T-cell (primary cell): ENCODE results near the gene SNPH. TPM values are rescaled to one million over a fixed set of nuclear protein-coding genes. Genes with fewer than 3 reads are reported as not detected.

Experiments used
- ATAC-seq, 4 experiments: fragments of 200-7000 bp in 3 of 4; fragments of 150-1000 bp in 1 of 4; cut with Tn5 transposase; replicated peaks in 1 of 4; 1 replicate in 3 of 4; 2 replicates in 1 of 4; pipeline ENCODE4 v1.10.0; 2021; ENCODE audit warnings: moderate library complexity in 3 of 4, mild to moderate bottlenecking in 2 of 4, moderate number of reproducible peaks in 1 of 4
- CTCF ChIA-PET, 2 donors: fragments of 300-600 bp; sonication (Branson Sonifier 250); formaldehyde crosslinking; loops; one replicate each; lab custom pipeline; 2022; ENCODE audit warnings: antibody characterized with exemption in 2 of 2; lab: Charles Lee
- POLR2A ChIA-PET, 2 donors: fragments of 300-600 bp; sonication (Branson Sonifier 250); formaldehyde crosslinking; loops; one replicate each; lab custom pipeline; 2022; ENCODE audit warnings: antibody characterized with exemption in 2 of 2; lab: Charles Lee
- DNase-seq, 35 experiments: peaks; one replicate each; pipeline versions ENCODE4 v3.0.0 to v3.0.0-alpha.2; 2013 to 2023
- H3K27ac ChIP-seq: one replicate; pipeline ENCODE4 v1.5.1; 2013; ENCODE audit warnings: low read length
- H3K27me3 ChIP-seq, 2 experiments: replicated peaks in 1 of 2; 1 replicate in 1 of 2; 2 replicates in 1 of 2; pipeline versions ENCODE4 v1.6.1 to v1.7.0; 2013; ENCODE audit warnings: low read length in 1 of 2, mixed read lengths in 1 of 2; ENCODE audit not compliant: control insufficient read depth in 2 of 2, insufficient read depth in 2 of 2; ENCODE audit errors: extremely low read depth in 1 of 2
- H3K36me3 ChIP-seq, 2 donors: 1 replicate in 1 of 2; 2 replicates in 1 of 2; pipeline versions ENCODE4 v1.6.1 to v1.7.0; 2013; ENCODE audit warnings: low read length in 1 of 2; ENCODE audit not compliant: control insufficient read depth in 2 of 2, insufficient read depth in 1 of 2; ENCODE audit errors: extremely low read depth in 1 of 2
- H3K4me1 ChIP-seq, 2 experiments: 1 replicate in 1 of 2; 2 replicates in 1 of 2; pipeline versions ENCODE4 v1.6.1 to v1.7.0; 2013; ENCODE audit warnings: low read length in 2 of 2, mixed read lengths in 1 of 2; ENCODE audit not compliant: insufficient read depth in 2 of 2, control insufficient read depth in 1 of 2; ENCODE audit errors: extremely low read depth in 1 of 2
- H3K4me3 ChIP-seq, 2 donors: 1 replicate in 1 of 2; 2 replicates in 1 of 2; pipeline versions ENCODE4 v1.5.1 to v1.7.0; 2013; ENCODE audit warnings: mild to moderate bottlenecking in 2 of 2, low read length in 1 of 2, moderate library complexity in 1 of 2; ENCODE audit not compliant: control insufficient read depth in 1 of 2; ENCODE audit errors: extremely low read depth in 1 of 2
- H3K9me3 ChIP-seq: 2 replicates; pipeline ENCODE4 v1.7.0; 2013
- H3K27ac Mint-ChIP-seq, 2 donors: one replicate each; pipeline ENCODE4 v1.8.0; 2020 to 2021; ENCODE audit warnings: mild to moderate bottlenecking in 2 of 2, mixed read lengths in 2 of 2
- H3K27me3 Mint-ChIP-seq, 2 donors: one replicate each; pipeline ENCODE4 v1.8.0; 2021 to 2022; ENCODE audit warnings: mixed read lengths in 2 of 2
- H3K36me3 Mint-ChIP-seq: one replicate; pipeline ENCODE4 v1.8.0; 2021; ENCODE audit warnings: mixed read lengths
- H3K4me1 Mint-ChIP-seq, 3 donors: one replicate each; pipeline ENCODE4 v1.8.0; 2020 to 2022; ENCODE audit warnings: mixed read lengths in 3 of 3, mild to moderate bottlenecking in 1 of 3
- H3K4me3 Mint-ChIP-seq, 3 donors: one replicate each; pipeline ENCODE4 v1.8.0; 2020 to 2022; ENCODE audit warnings: mild to moderate bottlenecking in 3 of 3, mixed read lengths in 3 of 3, moderate library complexity in 3 of 3
- H3K9me3 Mint-ChIP-seq, 3 donors: one replicate each; pipeline ENCODE4 v1.8.0; 2020 to 2022; ENCODE audit warnings: mixed read lengths in 3 of 3
- WGBS: methylation state at CpG from one replicate; pipeline ENCODE4 v1.1.5; 2013; ENCODE audit warnings: missing lambda C conversion rate; ENCODE audit not compliant: insufficient coverage; 5-methylcytosine and 5-hydroxymethylcytosine counted together
- total RNA-seq, 35 experiments: library from RNA in 6 of 35; stranded (reverse) in 6 of 35; fragments of 120-200 nt in 1 of 35; gene quantifications; one replicate each; pipeline versions ENCODE4 v1.2.1 to v1.2.4 and lab custom pipeline; 2013 to 2026

SNPH gene
- total RNA-seq, 5 donors from 2014 or later (not counting 1 experiment from before 2014, with no cell fraction given) = 12.9 to 29.8 (median 23.4) TPM

DNA sequence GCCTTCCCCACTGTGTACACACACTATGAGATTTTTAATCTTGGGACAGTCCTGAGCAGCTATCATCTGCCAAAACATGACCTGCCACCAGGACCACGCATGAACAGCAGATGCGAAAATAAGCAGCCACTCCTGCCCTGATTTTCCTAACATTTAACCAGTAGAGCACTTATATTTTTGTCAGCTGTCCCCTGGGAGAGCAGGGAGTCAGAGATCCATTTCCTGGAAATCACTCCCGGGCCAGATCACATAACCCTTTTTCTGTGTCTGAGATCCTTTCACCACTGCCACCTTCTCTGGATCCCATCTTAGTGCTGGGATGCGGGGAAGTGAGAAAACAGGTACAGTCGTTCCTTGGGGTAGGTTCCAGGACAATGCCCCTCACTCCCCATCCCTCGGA, 57.2 kb downstream of the SNPH start:
- POLR2A ChIA-PET = interaction anchor here in 1 of 2 donors (1.0 kb wide), 1 partner anchor 64 kb away, joined by 3 read pairs; no protein-coding TSS in a partner anchor
- Mint-ChIP-seq H3K4me3 (no peak overlapping the region), H3K9me3 (no peaks in the 10 kb centered on the region), H3K4me1 (peaks cover 0 to 7% (median 4%) of the 10 kb centered on the region in 3 donors), H3K27ac (no peak overlapping the region), H3K36me3 (no peaks in the 10 kb centered on the region), H3K27me3 (no peaks in the 10 kb centered on the region)
- DNase-seq = no peak
- H3K4me1 ChIP-seq = peaks cover 15 to 33% of the 10 kb centered on the region in 2 experiments
- H3K4me3 ChIP-seq = no peak overlapping the region
- WGBS = 92% methylated on average over 2 of the region's 6 CpGs
- no peaks in the 10 kb centered on the region for H3K9me3 ChIP-seq
- no peak overlapping the region for H3K27ac ChIP-seq
- CTCF ChIA-PET = interaction anchor here in 1 of 2 donors (0.7 kb wide), 1 partner anchor 181 kb away, joined by 4 read pairs; no protein-coding TSS in a partner anchor
- ATAC-seq = no peak
- peaks cover 0 to 2% of the 10 kb centered on the region in 2 experiments for H3K27me3 ChIP-seq
- H3K36me3 ChIP-seq = no peaks in the 10 kb centered on the region

GRCh38 chr20:1323830-1324597, 57.9 kb downstream of the SNPH start:
- H3K27ac ChIP-seq = peak overlapping the region; percentile 95
- ChIA-PET CTCF (interaction anchor here (0.5 to 2.0 kb wide), 4 partner anchors 8 to 499 kb away, joined by 3 to 7 read pairs (median 6); no protein-coding TSS in a partner anchor), POLR2A (interaction anchor here in 1 of 2 donors (0.5 kb wide), 1 partner anchor 57 kb away, joined by 3 read pairs; no protein-coding TSS in a partner anchor)
- peak overlapping the region in 1 of 3 donors; percentile 2 for H3K4me3 Mint-ChIP-seq
- DNase-seq (no peak), ATAC-seq (no peak)
- H3K9me3 Mint-ChIP-seq = no peaks in the 10 kb centered on the region
- peaks cover 0 to 2% of the 10 kb centered on the region in 2 experiments for H3K27me3 ChIP-seq
- H3K36me3 Mint-ChIP-seq = no peaks in the 10 kb centered on the region
- WGBS = 93% methylated on average over 4 of the region's 12 CpGs
- no peak overlapping the region for H3K4me3 ChIP-seq
- no peaks in the 10 kb centered on the region for H3K27me3 Mint-ChIP-seq
- H3K27ac Mint-ChIP-seq = peak overlapping the region in 1 of 2 donors; percentile 59
- H3K36me3 ChIP-seq = peaks cover 0 to 5% of the 10 kb centered on the region in 2 donors
- no peaks in the 10 kb centered on the region for H3K9me3 ChIP-seq
- H3K4me1 Mint-ChIP-seq = peaks cover 0 to 12% (median 10%) of the 10 kb centered on the region in 3 donors
- peaks cover 15 to 39% of the 10 kb centered on the region in 2 experiments for H3K4me1 ChIP-seq

- peak in 2 of 35 experiments; percentile 40 to 48 for DNase-seq
- ATAC-seq = no peak
- no peaks in the 10 kb centered on the region for H3K9me3 ChIP-seq
- ChIA-PET CTCF (interaction anchor here (0.6 to 2.0 kb wide), 3 partner anchors 9 to 172 kb away, joined by 4 to 7 read pairs (median 6); no protein-coding TSS in a partner anchor), POLR2A (interaction anchor here in 1 of 2 donors (0.5 kb wide), 1 partner anchor 58 kb away, joined by 3 read pairs; no protein-coding TSS in a partner anchor)
- H3K4me3 ChIP-seq = peak overlapping the region; percentile 81 to 99
- Mint-ChIP-seq H3K36me3 (no peaks in the 10 kb centered on the region), H3K27ac (no peak overlapping the region), H3K27me3 (no peaks in the 10 kb centered on the region), H3K9me3 (no peaks in the 10 kb centered on the region), H3K4me1 (peaks cover 5 to 19% (median 17%) of the 10 kb centered on the region in 3 donors), H3K4me3 (no peak overlapping the region)
- H3K4me1 ChIP-seq = peaks cover 19 to 42% of the 10 kb centered on the region in 2 experiments
- H3K27ac ChIP-seq = peak overlapping the region; percentile 95
- WGBS = 0% methylated on average over 7 of the region's 15 CpGs
- peaks cover 0 to 5% of the 10 kb centered on the region in 2 donors for H3K36me3 ChIP-seq
- peaks cover 0 to 2% of the 10 kb centered on the region in 2 experiments for H3K27me3 ChIP-seq
These were observed 58.6 kb downstream of the SNPH start for GRCh38 chr20:1324598-1325172.

DNA sequence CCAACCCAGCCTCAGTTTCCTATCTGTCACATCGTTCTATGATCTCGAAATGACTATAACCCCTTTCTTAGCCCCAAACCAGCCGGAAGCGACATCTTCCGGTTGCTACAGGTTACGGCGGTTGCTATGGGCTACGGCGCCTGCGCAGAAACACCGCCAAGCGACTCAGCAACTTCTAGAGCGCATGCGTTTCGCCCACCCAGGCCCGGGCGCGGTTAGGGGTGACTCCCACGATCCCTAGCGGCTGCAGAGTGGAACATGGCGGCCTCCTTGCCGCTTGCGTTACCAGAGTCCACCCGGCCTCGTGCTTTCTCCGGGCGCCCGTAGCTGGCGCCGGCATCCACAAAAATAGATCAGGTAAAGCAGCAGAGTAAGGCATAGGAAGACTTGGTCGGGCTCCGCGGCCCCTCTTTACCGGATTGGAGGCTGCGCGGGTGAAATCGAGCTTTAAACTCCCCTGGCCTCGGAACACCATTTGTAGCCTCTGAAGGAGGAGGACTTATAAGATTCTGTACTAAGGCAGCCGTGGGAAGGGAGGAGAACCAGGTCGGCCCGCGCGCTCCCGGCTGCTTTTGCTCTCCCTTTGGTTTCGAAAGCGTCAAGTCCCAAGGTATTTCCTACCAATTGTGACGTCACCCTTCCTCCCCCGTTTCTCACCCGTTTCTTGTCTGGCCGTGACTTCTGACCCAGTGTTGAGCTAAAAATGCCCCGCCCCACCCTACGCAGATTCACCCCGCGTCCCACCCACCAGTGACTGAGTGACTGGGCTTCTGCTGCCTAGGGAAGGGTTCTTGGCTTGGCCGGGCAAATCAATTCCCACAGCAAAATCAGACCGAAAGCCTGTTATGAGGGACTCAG, 59.3 kb downstream of the SNPH start:
- DNase-seq (peak; percentile 97 to 100 (median 99)), ATAC-seq (peak; percentile 88 to 95 (median 94))
- H3K4me3 Mint-ChIP-seq = no peak overlapping the region
- H3K27me3 ChIP-seq = peaks cover 0 to 2% of the 10 kb centered on the region in 2 experiments
- no peaks in the 10 kb centered on the region for H3K27me3 Mint-ChIP-seq
- under 1% methylated on average over 39 of the region's 56 CpGs for WGBS
- H3K4me3 ChIP-seq = peak overlapping the region; percentile 81 to 99
- H3K36me3 ChIP-seq = peaks cover 0 to 5% of the 10 kb centered on the region in 2 donors
- no peaks in the 10 kb centered on the region for H3K9me3 ChIP-seq
- H3K27ac Mint-ChIP-seq = no peak overlapping the region
- H3K27ac ChIP-seq = peak overlapping the region; percentile 95
- H3K36me3 Mint-ChIP-seq = no peaks in the 10 kb centered on the region
- peaks cover 22 to 48% of the 10 kb centered on the region in 2 experiments for H3K4me1 ChIP-seq
- H3K9me3 Mint-ChIP-seq = no peaks in the 10 kb centered on the region
- peaks cover 13 to 26% (median 24%) of the 10 kb centered on the region in 3 donors for H3K4me1 Mint-ChIP-seq
- CTCF ChIA-PET = interaction anchor here (0.8 to 2.0 kb wide), 4 partner anchors 10 to 141 kb away, joined by 3 to 7 read pairs (median 4); partner anchors contain the start of gene NSFL1C (in 1 of the 2)
- POLR2A ChIA-PET = interaction anchor here in 1 of 2 donors (0.5 to 0.7 kb wide), 3 partner anchors 43 to 1164 kb away, joined by 3 to 5 read pairs (median 3); no protein-coding TSS in a partner anchor

DNA sequence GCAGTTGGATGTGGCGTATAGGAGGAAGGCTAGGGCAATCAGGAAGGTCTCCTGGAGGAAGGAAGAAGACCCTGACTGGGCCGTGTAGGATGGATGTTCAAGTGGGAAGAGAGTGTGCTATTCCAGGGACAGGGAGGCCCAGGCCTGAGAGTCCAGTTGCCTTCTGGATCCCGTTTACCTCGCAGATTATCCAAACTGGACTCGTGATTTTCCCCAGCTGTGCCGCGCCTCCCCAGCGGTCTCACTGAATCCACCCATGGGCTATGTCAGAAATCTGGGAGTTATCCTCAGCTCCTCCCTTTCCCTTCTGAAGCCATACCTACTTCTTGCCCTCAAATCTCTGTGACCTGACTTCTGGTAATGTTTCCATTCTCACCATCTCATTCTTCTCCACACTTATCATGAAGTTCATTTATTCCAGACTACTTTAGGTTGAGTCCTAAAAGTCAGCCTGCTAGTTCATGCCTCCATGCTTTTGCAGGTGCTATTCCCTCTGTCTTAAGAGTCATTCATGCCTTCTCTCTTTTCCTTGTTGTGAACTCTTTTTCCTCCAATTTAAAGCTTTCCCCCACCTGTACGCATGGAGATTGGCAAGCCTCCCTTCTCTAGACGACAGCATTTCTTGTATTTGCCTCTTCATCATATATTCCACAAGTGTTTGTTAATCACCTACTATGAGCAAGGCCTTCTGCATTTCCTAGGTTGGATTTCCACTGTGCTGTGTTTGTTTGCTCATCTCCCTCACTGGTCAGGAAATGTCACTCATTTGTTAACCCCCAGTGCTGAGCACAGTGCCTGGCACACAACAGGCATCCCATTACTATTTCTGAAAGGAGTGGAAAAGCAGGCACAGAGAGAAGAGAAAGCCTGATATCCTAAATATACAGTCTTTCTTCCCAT, 60.2 kb downstream of the SNPH start:
- DNase-seq = no peak
- POLR2A ChIA-PET = interaction anchor here in 1 of 2 donors (0.5 to 0.7 kb wide), 3 partner anchors 43 to 1163 kb away, joined by 3 to 5 read pairs (median 3); no protein-coding TSS in a partner anchor
- Histone ChIP-seq H3K4me1 (peaks cover 22 to 55% of the 10 kb centered on the region in 2 experiments), H3K27ac (peak overlapping the region; percentile 95), H3K36me3 (peaks cover 0 to 5% of the 10 kb centered on the region in 2 donors), H3K27me3 (peaks cover 0 to 2% of the 10 kb centered on the region in 2 experiments), H3K4me3 (peak overlapping the region; percentile 81 to 99), H3K9me3 (no peaks in the 10 kb centered on the region)
- WGBS = 71% methylated on average over 9 of the region's 10 CpGs
- peaks cover 21 to 34% (median 32%) of the 10 kb centered on the region in 3 donors for H3K4me1 Mint-ChIP-seq
- peaks cover 1% of the 10 kb centered on the region for H3K36me3 Mint-ChIP-seq
- CTCF ChIA-PET = interaction anchor here (0.8 to 2.0 kb wide), 3 partner anchors 11 to 140 kb away, joined by 3 to 7 read pairs (median 3); partner anchors contain the start of gene NSFL1C (in 1 of the 2)
- ATAC-seq = no peak
- H3K27me3 Mint-ChIP-seq = no peaks in the 10 kb centered on the region
- no peak overlapping the region for H3K4me3 Mint-ChIP-seq
- H3K27ac Mint-ChIP-seq = no peak overlapping the region
- no peaks in the 10 kb centered on the region for H3K9me3 Mint-ChIP-seq
